Measurements from ENCODE around the gene PNKP. TPM values are rescaled to one million over a fixed set of nuclear protein-coding genes. Genes with fewer than 3 reads are reported as not detected.

The PNKP gene
- total RNA-seq, 1 donor from 2014 or later = 40.3 TPM

DNA sequence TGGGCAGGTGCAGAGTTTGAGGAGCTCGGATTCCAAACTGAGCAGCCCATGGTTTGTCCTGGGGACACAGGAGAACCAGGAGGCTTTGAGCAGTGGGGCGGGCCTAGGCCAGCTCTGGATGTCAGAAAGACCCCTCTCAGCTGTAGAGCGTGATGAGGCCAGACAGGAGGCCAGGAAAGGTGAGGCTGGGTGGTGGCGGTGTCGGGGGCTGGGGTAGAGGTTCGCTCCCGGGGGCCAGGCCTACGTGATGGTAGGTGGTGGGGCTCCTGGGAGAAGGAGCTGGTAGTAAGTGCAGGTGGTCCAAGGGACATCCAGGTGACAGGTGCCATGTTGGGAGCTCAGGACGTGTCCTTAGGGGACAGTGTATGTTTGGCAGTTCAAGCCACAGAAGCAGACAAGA is 30.0 kb downstream of the PNKP start:
- Histone ChIP-seq H3K27me3 (no peaks in the 10 kb centered on the region), H3K36me3 (peaks cover 3 to 58% of the 10 kb centered on the region in 2 donors), H3K27ac (no peak overlapping the region), H3K9me3 (no peaks in the 10 kb centered on the region), H3K4me1 (no peaks in the 10 kb centered on the region), H3K4me3 (no peak overlapping the region)
- TF ChIP-seq, protein P1, sequence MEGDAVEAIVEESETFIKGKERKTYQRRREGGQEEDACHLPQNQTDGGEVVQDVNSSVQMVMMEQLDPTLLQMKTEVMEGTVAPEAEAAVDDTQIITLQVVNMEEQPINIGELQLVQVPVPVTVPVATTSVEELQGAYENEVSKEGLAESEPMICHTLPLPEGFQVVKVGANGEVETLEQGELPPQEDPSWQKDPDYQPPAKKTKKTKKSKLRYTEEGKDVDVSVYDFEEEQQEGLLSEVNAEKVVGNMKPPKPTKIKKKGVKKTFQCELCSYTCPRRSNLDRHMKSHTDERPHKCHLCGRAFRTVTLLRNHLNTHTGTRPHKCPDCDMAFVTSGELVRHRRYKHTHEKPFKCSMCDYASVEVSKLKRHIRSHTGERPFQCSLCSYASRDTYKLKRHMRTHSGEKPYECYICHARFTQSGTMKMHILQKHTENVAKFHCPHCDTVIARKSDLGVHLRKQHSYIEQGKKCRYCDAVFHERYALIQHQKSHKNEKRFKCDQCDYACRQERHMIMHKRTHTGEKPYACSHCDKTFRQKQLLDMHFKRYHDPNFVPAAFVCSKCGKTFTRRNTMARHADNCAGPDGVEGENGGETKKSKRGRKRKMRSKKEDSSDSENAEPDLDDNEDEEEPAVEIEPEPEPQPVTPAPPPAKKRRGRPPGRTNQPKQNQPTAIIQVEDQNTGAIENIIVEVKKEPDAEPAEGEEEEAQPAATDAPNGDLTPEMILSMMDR (IDR thresholded peaks at IDR 0.05) = no peak
- TF ChIP-seq POLR2AphosphoS5 (IDR thresholded peaks at IDR 0.05; ENCODE audit: insufficient read depth in 1 of 2, low read depth in 1 of 2) = no peak
- TF ChIP-seq POLR2A (IDR thresholded peaks at IDR 0.05) = no peak
- DNase-seq (ENCODE audit: extremely low spot score in 2 of 2) = no peak
- intact Hi-C loops (cut with DNase I) = no loop called here

DNA sequence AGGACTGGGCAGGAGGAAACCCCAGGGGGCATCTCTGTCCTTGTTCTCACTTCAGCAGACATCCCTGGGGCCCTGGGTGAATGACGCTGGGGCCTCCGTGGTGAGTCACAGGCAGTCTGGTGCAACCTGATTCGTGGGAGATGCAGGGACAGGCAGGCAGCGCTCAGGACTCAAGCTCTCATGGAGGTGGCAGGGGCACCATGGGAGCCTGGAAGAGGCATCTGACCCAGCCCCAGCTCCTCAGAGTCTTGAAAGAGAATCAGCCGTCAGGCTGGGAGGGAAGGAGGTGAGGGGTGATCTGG is 30.4 kb downstream of the PNKP start:
- no peak for DNase-seq (ENCODE audit: extremely low spot score in 2 of 2)
- Histone ChIP-seq H3K4me1 (no peaks in the 10 kb centered on the region), H3K27me3 (no peaks in the 10 kb centered on the region), H3K36me3 (peaks cover 3 to 62% of the 10 kb centered on the region in 2 donors), H3K4me3 (no peak overlapping the region), H3K9me3 (no peaks in the 10 kb centered on the region), H3K27ac (no peak overlapping the region)
- intact Hi-C loops (cut with DNase I) = no loop called here
- TF ChIP-seq, protein P1 (IDR thresholded peaks at IDR 0.05) = no peak
- no peak for TF ChIP-seq POLR2AphosphoS5 (IDR thresholded peaks at IDR 0.05; ENCODE audit: insufficient read depth in 1 of 2, low read depth in 1 of 2)
- no peak for TF ChIP-seq POLR2A (IDR thresholded peaks at IDR 0.05)

DNA sequence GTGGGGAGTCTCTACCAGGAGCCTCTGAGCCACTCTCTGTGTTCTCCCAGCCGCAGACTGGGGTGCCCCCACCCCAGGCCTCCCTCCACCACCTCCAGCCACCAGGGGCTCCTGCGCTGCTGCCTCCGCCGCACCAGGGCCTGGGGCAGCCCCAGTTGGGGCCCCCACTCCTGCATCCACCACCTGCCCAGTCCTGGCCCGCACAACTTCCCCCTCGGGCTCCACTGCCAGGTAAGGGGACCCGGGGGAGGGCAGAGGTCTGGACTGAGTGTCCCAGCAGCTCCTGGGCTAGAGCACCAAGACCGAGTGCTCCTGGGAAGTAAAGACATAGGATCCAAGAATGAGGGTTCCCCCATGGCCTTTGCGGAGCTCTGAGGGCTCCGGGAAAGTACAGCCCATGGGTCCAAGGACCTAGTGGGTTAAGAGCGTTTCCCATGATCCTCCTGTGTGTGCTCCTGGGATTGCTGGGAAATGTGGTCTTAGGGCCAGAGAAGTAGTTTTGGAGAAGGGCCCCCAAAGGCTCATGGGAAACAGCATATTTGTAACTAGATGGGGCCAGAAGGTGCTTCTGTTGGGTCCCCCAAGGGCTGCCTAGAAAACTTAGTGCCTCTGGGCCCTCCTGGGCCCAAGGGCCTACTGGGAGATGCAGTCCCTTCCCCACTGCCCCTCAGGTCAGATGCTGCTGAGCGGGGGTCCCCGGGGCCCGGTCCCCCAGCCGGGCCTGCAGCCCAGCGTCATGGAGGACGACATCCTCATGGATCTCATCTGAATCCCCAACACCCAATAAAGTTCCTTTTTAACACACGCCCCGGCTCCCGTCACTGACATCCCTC is 31.0 kb downstream of the PNKP start:
- no peaks in the 10 kb centered on the region for H3K27me3 ChIP-seq
- intact Hi-C loops (cut with DNase I) = no loop called here
- no peak for TF ChIP-seq POLR2AphosphoS5 (IDR thresholded peaks at IDR 0.05; ENCODE audit: insufficient read depth in 1 of 2, low read depth in 1 of 2)
- no peak for TF ChIP-seq POLR2A (IDR thresholded peaks at IDR 0.05)
- TF ChIP-seq, protein P1 (IDR thresholded peaks at IDR 0.05) = no peak
- H3K36me3 ChIP-seq = peaks cover 3 to 67% of the 10 kb centered on the region in 2 donors
- no peak overlapping the region for H3K27ac ChIP-seq
- no peak overlapping the region for H3K4me3 ChIP-seq
- DNase-seq (ENCODE audit: extremely low spot score in 2 of 2) = no peak
- H3K9me3 ChIP-seq = no peaks in the 10 kb centered on the region
- H3K4me1 ChIP-seq = no peaks in the 10 kb centered on the region

DNA sequence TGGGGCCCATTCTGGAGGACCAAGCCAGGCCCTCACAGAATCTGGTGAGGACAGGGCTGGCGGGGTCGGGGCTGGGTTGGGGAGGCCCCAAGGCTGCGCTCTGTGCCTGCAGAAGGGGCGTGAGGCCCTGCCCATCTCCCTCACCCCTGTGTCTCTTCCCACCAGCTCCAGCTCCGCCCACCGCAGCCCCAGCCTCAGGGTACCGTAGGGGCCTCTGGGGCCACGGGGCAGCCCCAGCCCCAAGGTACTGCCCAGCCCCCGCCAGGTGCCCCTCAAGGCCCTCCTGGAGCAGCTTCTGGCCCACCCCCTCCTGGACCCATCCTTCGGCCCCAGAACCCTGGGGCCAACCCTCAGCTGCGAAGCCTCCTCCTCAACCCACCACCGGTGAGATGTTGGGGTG is 31.8 kb downstream of the PNKP start:
- Histone ChIP-seq H3K9me3 (no peaks in the 10 kb centered on the region), H3K4me3 (no peak overlapping the region), H3K36me3 (peaks cover 3 to 75% of the 10 kb centered on the region in 2 donors), H3K4me1 (no peaks in the 10 kb centered on the region), H3K27ac (no peak overlapping the region), H3K27me3 (no peaks in the 10 kb centered on the region)
- DNase-seq (ENCODE audit: extremely low spot score in 2 of 2) = no peak
- intact Hi-C loops (cut with DNase I) = no loop called here
- TF ChIP-seq, protein P1 (IDR thresholded peaks at IDR 0.05) = no peak
- TF ChIP-seq POLR2AphosphoS5 (IDR thresholded peaks at IDR 0.05; ENCODE audit: insufficient read depth in 1 of 2, low read depth in 1 of 2) (no peak), POLR2A (IDR thresholded peaks at IDR 0.05) (no peak)

DNA sequence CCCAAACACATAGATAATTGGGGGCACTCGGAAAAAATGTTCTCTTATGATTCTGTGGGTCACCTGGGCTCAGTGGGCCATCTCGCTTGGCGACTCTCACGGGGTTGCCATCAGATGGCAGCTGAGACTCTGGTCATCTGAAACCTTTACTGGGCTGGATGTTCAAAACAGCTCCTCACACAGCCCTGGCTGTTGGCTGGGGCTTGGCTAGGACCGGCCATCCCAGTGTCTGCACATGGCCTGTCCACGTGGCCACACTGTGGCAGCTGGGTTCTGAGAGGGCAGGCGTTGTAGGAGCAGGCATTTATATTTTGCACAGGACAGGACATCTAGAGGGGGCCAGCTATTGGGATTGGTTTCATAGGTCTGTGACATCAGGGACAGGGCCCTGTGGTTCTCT is 33.8 kb downstream of the PNKP start:
- H3K36me3 ChIP-seq = peaks cover 3 to 76% of the 10 kb centered on the region in 2 donors
- intact Hi-C loops (cut with DNase I) = no loop called here

More for the DNA sequence above, 33.8 kb downstream of the PNKP start:
- Histone ChIP-seq H3K27ac (no peak overlapping the region), H3K4me1 (no peaks in the 10 kb centered on the region), H3K9me3 (no peaks in the 10 kb centered on the region), H3K27me3 (no peaks in the 10 kb centered on the region), H3K4me3 (no peak overlapping the region)
- TF ChIP-seq POLR2AphosphoS5 (IDR thresholded peaks at IDR 0.05; ENCODE audit: insufficient read depth in 1 of 2, low read depth in 1 of 2) (no peak), POLR2A (IDR thresholded peaks at IDR 0.05) (no peak)
- TF ChIP-seq, protein P1 (IDR thresholded peaks at IDR 0.05) = no peak
- no peak for DNase-seq (ENCODE audit: extremely low spot score in 2 of 2)
